RWPE2 (cell line): ENCODE data around the gene MRPL24.
A peak's percentile ranks its signal among the peaks of the same experiment; 100 is the strongest.

ENCODE experiments used
- ATAC-seq: fragments of 200-7000 bp; cut with Tn5 transposase; 3 replicates; pipeline ENCODE4 v1.9.1; 2021; ENCODE audit warnings: low read depth
- DNase-seq: peaks from one replicate; pipeline ENCODE4 v3.0.0-alpha.2; 2020; ENCODE audit warnings: low spot score
- H3K27ac ChIP-seq: fragments of 450-650 bp; 2 replicates; pipeline ENCODE4 v1.5.1; 2017; ENCODE audit warnings: mild to moderate bottlenecking; ENCODE audit not compliant: poor library complexity, severe bottlenecking
- H3K27me3 ChIP-seq: fragments of 250-450 bp; sonication (Bioruptor Pico); 2 replicates; pipeline ENCODE4 v1.5.1; 2021; ENCODE audit warnings: mild to moderate bottlenecking, moderate library complexity; ENCODE audit not compliant: insufficient read depth, poor library complexity, severe bottlenecking
- H3K36me3 ChIP-seq: fragments of 250-450 bp; sonication (Bioruptor Pico); 2 replicates; pipeline ENCODE4 v1.5.1; 2020; ENCODE audit warnings: low read depth, mild to moderate bottlenecking, moderate library complexity
- H3K4me1 ChIP-seq: fragments of 250-450 bp; sonication (Bioruptor Pico); 2 replicates; pipeline ENCODE4 v1.5.1; 2021; ENCODE audit warnings: mild to moderate bottlenecking, moderate library complexity; ENCODE audit not compliant: insufficient read depth, poor library complexity, severe bottlenecking
- H3K4me3 ChIP-seq: fragments of 250-450 bp; sonication (Bioruptor Pico); 2 replicates; pipeline ENCODE4 v1.5.1; 2021; ENCODE audit warnings: mild to moderate bottlenecking, moderate library complexity; ENCODE audit not compliant: severe bottlenecking
- H3K9me3 ChIP-seq: fragments of 250-450 bp; sonication (Bioruptor Pico); 2 replicates; pipeline ENCODE4 v1.5.1; 2021; ENCODE audit warnings: mild to moderate bottlenecking, moderate library complexity; ENCODE audit not compliant: severe bottlenecking
- TF ChIP-seq, protein P1 (sequence below): fragments of 450-650 bp; IDR thresholded peaks from one replicate; pipeline ENCODE4 v1.5.1; 2017; ENCODE audit warnings: mild to moderate bottlenecking, moderate library complexity; ENCODE audit not compliant: poor library complexity, severe bottlenecking

Gene MRPL24

DNA sequence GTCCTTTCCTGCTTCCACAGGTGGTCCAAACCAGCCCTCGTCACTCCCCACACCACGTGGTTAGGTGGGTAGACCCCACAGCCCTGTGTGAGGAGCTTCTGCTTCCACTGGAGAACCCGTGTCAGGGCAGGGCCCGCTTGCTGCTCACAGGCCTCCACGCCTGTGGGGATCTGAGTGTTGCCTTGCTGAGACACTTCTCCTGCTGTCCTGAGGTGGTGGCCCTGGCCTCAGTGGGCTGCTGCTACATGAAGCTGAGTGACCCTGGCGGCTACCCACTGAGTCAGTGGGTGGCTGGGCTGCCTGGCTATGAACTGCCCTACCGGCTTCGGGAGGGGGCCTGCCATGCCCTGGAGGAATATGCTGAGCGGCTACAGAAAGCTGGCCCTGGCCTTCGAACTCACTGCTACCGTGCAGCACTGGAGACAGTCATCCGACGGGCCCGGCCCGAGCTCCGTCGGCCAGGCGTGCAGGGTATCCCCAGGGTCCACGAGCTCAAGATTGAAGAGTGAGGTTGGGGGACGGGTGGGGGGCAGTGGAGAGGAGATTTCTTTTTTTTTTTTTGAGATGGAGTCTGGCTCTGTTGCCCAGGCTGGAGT lies 6.8 kb downstream of the MRPL24 start:
- H3K27ac ChIP-seq = no peak overlapping the region
- no peaks in the 10 kb centered on the region for H3K4me1 ChIP-seq
- TF ChIP-seq, protein P1, sequence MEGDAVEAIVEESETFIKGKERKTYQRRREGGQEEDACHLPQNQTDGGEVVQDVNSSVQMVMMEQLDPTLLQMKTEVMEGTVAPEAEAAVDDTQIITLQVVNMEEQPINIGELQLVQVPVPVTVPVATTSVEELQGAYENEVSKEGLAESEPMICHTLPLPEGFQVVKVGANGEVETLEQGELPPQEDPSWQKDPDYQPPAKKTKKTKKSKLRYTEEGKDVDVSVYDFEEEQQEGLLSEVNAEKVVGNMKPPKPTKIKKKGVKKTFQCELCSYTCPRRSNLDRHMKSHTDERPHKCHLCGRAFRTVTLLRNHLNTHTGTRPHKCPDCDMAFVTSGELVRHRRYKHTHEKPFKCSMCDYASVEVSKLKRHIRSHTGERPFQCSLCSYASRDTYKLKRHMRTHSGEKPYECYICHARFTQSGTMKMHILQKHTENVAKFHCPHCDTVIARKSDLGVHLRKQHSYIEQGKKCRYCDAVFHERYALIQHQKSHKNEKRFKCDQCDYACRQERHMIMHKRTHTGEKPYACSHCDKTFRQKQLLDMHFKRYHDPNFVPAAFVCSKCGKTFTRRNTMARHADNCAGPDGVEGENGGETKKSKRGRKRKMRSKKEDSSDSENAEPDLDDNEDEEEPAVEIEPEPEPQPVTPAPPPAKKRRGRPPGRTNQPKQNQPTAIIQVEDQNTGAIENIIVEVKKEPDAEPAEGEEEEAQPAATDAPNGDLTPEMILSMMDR = no peak
- ATAC-seq (no peak), DNase-seq (no peak)
- peaks cover 42% of the 10 kb centered on the region for H3K36me3 ChIP-seq
- H3K4me3 ChIP-seq = no peak overlapping the region
- H3K27me3 ChIP-seq = no peaks in the 10 kb centered on the region
- no peaks in the 10 kb centered on the region for H3K9me3 ChIP-seq

DNA sequence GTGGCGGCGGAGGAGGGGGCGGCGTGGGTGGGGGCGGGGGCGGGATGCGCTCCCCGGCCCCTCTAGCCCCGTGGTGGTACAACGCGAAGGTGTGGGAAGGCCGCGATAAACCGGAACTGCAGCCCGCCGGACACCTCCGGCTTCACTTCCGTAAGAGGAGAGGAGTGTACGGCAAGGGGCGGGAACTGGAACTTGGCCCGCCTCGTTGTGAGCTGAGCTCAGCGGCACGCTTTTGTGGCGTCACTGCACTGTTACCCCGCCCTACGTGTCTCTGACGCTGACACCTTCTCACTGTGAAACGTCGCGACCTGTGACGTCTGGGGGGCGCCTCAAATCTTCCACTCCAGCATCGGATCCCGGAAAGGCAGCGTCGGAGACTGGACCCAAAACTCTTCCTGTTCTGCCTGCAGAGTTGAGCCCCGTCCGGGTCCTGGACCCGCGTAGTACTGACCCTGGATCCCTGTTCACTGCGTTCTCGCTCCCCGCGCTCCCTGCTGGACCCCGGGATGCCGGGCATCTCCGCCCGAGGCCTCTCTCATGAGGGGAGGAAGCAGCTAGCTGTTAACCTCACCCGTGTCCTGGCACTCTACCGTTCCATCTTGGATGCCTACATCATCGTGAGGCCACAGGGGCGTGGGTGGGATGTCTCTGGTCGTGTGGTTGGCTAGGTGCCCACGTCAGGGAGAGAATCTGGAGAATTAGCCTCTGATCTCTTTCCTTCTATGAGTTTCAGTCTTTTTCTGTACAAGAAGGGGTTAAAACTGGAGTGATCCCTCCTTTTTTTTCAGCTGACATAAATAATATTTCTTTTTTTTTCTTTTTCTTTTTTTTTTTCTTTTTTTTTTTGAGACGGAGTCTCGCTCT lies 12.1 kb downstream of the MRPL24 start, which contains the start of gene ISG20L2:
Gene ISG20L2 (minus strand): TSS at position 168 of the 864 bp plus-strand sequence. CDS start 1,114 bp downstream, outside the sequence.
- Histone ChIP-seq H3K9me3 (no peaks in the 10 kb centered on the region), H3K4me1 (peaks cover 8% of the 10 kb centered on the region), H3K27me3 (no peaks in the 10 kb centered on the region), H3K4me3 (peak within 1 kb of the TSS; percentile 75), H3K27ac (peak within 1 kb of the TSS; percentile 73), H3K36me3 (peaks cover 35% of the 10 kb centered on the region)
- ATAC-seq (peak; percentile 79), DNase-seq (peak; percentile 97)
- TF ChIP-seq, protein P1 = no peak

DNA sequence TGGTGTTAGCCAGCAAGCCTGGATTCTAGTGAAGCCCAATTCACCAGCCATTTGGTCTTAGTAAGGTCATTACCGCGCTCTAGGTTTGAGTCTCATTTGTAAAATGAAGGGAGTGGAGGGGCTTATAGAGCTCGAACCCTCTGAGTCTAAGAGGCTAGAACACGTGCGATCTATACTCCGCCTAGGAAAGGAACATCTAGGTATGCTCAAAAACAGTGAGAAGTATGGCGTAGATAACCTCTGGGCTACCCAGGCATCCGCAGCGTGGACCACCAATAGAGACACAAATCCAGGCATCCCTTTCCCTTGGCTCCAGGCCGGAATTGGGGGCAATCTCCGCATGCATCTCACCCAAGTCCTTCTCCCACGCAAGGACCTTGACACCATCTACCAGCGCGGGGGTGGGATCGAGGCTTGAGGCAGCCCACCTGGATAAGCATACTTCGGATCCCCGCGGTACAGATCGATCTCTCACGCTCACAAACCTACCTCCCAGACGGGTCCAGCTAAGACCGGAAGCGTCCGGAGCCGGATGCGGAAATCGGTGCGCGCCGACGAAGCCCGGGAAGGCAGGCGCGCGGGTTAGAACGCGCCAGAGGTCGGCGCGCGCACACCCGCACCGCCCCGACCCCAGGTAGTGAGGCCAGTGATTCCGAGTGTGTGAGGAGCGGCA lies 12.8 kb downstream of the MRPL24 start, which contains the start of gene METTL25B:
Gene METTL25B (plus strand): TSS at position 544 of the 673 bp plus-strand sequence. CDS start 636 bp downstream, outside the sequence.
- H3K4me1 ChIP-seq = peaks cover 8% of the 10 kb centered on the region
- no peaks in the 10 kb centered on the region for H3K27me3 ChIP-seq
- peaks cover 42% of the 10 kb centered on the region for H3K36me3 ChIP-seq
- peak; percentile 90 for DNase-seq
- H3K9me3 ChIP-seq = no peaks in the 10 kb centered on the region
- H3K4me3 ChIP-seq = peak within 1 kb of the TSS; percentile 75
- ATAC-seq = peak; percentile 73
- H3K27ac ChIP-seq = peak within 1 kb of the TSS; percentile 73
- TF ChIP-seq, protein P1 = no peak

DNA sequence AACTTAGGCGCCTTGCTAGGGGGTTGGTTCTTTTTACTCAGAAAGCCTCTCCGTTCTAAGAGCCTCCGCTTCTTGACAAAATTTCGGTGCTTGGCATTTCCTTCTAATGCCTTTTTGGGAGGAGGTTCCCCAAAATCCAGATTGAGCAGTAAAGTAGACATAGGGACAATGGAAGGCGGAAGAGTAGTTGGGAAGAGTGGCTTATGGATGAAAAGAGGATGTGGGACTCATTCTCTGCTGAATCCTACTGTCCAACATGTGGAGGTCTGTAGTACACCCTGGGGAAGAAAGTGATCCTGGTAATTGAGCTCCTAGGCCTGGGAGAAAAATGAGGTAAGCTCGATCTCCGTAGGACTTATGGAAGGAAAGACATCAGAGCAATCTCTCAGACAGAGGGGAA lies 13.4 kb downstream of the MRPL24 start:
- Histone ChIP-seq H3K27me3 (no peaks in the 10 kb centered on the region), H3K27ac (peak overlapping the region; percentile 73), H3K4me3 (peak overlapping the region; percentile 75), H3K4me1 (peaks cover 8% of the 10 kb centered on the region), H3K9me3 (no peaks in the 10 kb centered on the region), H3K36me3 (peaks cover 44% of the 10 kb centered on the region)
- ATAC-seq (no peak), DNase-seq (no peak)
- TF ChIP-seq, protein P1 = no peak
